Measurements from ENCODE around the gene FGGY. TPM values are rescaled to one million over a fixed set of nuclear protein-coding genes. Genes with fewer than 3 reads are reported as not detected.

The FGGY gene
- total RNA-seq, 1 experiment from 2014 or later, result 14.6 TPM

DNA sequence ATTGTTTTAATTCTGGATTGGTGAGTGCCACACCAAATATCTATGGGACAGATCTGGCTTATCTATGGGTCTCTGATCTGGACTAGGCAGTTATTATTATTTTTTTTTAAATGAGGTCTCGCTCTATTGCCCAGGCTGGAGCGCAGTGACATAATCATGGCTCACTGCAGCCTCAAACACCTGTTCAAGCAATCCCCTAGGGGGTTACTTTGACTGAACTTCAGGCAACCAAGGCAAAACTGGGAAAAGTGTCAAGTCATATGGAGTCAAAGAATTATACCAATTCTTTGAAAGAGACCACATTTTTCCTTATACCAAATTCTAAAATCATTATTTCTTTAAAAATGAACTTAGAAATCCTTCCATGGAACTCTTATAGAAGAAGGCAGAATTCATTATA, 388.8 kb downstream of the FGGY start:
- no peak overlapping the region for H4K91ac ChIP-seq (ENCODE audit: insufficient read length, low read depth, low read length)
- H3K56ac ChIP-seq (ENCODE audit: insufficient read length, low read depth, low read length), result no peak overlapping the region
- H2BK5ac ChIP-seq (ENCODE audit: insufficient read length, low read length), result no peak overlapping the region
- no peak overlapping the region for H2AFZ ChIP-seq (ENCODE audit: low read length)
- H3K4ac ChIP-seq (ENCODE audit: low read depth, low read length), result no peak overlapping the region
- Mint-ChIP-seq H3K27ac (no peak overlapping the region), H3K4me3 (no peak overlapping the region), H3K36me3 (ENCODE audit: insufficient read depth in 1 of 3, low read depth in 3 of 3) (no peaks in the 10 kb centered on the region), H3K9me3 (no peaks in the 10 kb centered on the region), H3K27me3 (ENCODE audit: low read depth) (no peaks in the 10 kb centered on the region), H3K4me1 (peaks cover 18 to 30% of the 10 kb centered on the region in 2 experiments)
- H2BK120ac ChIP-seq (ENCODE audit: low read depth, low read length, poor library complexity, severe bottlenecking), result no peak overlapping the region
- WGBS (ENCODE audit: extremely low coverage, insufficient read length, low lambda C conversion rate), result no CpG with 5 or more reads among the region's 2 CpGs
- H3K23ac ChIP-seq (ENCODE audit: insufficient read length, low read depth, low read length), result no peak overlapping the region
- no peak overlapping the region for H4K8ac ChIP-seq (replicated peaks; ENCODE audit: insufficient read length, low read depth, low read length)
- no peak overlapping the region for H2BK20ac ChIP-seq (ENCODE audit: low read depth, low read length, poor library complexity, severe bottlenecking)
- no peak overlapping the region for H2AK5ac ChIP-seq (ENCODE audit: insufficient read length, low read length)
- no peak overlapping the region for H4K5ac ChIP-seq (ENCODE audit: insufficient read length, low read depth, low read length)
- no peak for DNase-seq
- H3K27me3 ChIP-seq (ENCODE audit: insufficient read depth, low read length), result no peaks in the 10 kb centered on the region
- H2BK15ac ChIP-seq (ENCODE audit: low read depth, low read length), result no peak overlapping the region
- no peak overlapping the region for H3T11ph ChIP-seq (ENCODE audit: low read length)
- TF ChIP-seq, protein P1, sequence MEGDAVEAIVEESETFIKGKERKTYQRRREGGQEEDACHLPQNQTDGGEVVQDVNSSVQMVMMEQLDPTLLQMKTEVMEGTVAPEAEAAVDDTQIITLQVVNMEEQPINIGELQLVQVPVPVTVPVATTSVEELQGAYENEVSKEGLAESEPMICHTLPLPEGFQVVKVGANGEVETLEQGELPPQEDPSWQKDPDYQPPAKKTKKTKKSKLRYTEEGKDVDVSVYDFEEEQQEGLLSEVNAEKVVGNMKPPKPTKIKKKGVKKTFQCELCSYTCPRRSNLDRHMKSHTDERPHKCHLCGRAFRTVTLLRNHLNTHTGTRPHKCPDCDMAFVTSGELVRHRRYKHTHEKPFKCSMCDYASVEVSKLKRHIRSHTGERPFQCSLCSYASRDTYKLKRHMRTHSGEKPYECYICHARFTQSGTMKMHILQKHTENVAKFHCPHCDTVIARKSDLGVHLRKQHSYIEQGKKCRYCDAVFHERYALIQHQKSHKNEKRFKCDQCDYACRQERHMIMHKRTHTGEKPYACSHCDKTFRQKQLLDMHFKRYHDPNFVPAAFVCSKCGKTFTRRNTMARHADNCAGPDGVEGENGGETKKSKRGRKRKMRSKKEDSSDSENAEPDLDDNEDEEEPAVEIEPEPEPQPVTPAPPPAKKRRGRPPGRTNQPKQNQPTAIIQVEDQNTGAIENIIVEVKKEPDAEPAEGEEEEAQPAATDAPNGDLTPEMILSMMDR (conservative IDR thresholded peaks at IDR 0.05), result no peak
- no peak overlapping the region for H3K9ac ChIP-seq (ENCODE audit: extremely low read depth, insufficient read length, low read length)
- H3K14ac ChIP-seq (ENCODE audit: insufficient read depth, low read length), result no peak overlapping the region
- no peak overlapping the region for H3K4me2 ChIP-seq (ENCODE audit: insufficient read depth, insufficient read length, low read length)
- H4K20me1 ChIP-seq (ENCODE audit: control insufficient read depth, insufficient read depth, insufficient read length), result no peaks in the 10 kb centered on the region
- no peak overlapping the region for H3K27ac ChIP-seq (ENCODE audit: insufficient read length, low read depth, low read length)
- no peaks in the 10 kb centered on the region for H3K79me2 ChIP-seq (ENCODE audit: insufficient read depth, low read length)
- H3K23me2 ChIP-seq (ENCODE audit: insufficient read length, low read depth, low read length, poor library complexity, severe bottlenecking), result no peaks in the 10 kb centered on the region
- H3K4me1 ChIP-seq (ENCODE audit: insufficient read depth, low read length), result no peaks in the 10 kb centered on the region; the same call in 1 of the 2 replicates
- H3K18ac ChIP-seq (ENCODE audit: insufficient read length, low read depth, low read length), result no peak overlapping the region
- no peaks in the 10 kb centered on the region for H3K79me1 ChIP-seq (ENCODE audit: insufficient read depth, low read depth, low read length, poor library complexity, severe bottlenecking)
- H3K9me3 ChIP-seq (ENCODE audit: control insufficient read depth, low read depth, low read length), result no peaks in the 10 kb centered on the region
- H2BK12ac ChIP-seq (ENCODE audit: insufficient read length, low read depth, low read length), result no peak overlapping the region
